Measurements from ENCODE around the gene SEC14L6.
A peak's percentile ranks its signal among the peaks of the same experiment; 100 is the strongest.

SEC14L6 gene

DNA sequence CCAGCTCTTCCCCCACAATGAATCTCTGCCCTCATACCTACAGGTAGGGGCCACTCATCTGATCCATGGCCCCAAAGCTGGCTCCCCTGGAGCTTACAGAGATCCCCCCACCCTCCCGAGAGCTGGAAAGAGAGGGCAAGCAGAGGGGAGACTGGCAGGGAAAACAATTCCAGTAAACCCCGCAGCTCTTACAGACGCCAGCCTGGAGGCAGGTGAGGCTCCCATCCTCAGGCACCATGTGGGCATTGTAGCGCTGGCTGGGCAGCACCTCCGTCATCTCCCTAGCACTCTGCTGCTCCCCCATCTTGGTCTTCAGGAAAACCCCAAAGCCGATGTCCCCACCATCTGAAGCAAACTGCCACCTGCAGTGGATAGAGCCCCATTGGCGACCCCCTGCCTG, 55.2 kb downstream of the SEC14L6 start:
- no peak for DNase-seq

DNA sequence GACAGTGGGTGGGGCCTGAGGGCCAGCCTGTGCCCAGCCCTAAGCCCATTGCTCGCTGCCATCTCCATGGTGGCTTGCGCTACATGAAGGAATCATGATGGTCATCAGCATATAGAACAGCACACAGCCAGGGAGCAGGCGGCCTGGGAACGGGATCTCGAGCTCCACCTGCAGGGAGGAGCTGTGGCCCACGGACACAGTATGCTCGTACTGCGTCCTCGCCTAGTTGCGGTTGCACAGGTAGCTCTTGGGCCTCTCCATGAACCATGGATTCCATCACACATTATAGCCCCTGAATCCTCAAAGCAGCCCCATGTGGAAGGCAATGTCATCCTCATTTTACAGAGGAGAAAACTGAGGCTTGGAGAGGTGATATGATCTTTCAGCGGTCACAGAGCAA, 56.1 kb downstream of the SEC14L6 start:
- DNase-seq: no peak

DNA sequence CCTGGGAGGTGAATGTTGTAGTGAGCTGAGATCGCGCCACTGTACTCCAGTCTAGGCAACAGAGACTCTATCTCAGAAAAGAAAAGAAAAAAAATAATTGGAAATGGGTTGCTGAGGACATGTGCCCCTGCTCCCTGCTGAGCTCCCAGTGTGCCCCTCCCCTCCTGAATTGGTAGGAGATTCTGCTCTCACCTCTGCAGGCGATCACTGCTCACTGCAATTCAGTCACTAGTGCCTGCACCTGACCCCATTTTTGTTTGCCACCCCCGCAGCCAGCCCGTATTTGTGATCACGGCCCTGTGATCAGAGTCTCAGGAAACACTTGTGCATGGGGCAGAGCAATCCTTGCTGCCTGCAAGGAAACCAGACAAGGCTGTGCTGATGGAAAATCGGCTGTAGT, 58.4 kb downstream of the SEC14L6 start:
- DNase-seq: no peak

DNA sequence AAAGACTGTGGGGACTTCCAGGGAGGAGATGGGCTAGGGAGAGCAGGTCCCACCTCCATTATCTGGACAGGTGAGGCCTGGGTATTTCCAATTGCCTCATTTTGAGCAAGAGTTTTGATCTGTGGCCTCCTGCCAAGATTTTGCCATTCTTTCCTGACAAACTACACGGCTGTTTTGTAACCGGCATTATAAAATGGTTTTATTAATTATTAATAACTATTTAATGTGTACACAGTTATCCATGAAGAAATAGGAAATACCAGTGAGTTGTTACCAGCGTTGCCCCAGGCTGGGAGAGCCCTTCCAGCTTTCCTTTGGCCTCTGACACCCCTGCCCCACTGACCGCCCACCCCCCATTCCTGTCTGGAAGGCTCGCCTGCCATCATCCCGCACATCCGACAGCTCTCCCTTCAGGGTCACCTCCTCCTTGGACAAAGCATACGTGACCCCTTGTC, 59.9 kb downstream of the SEC14L6 start:
- DNase-seq: no peak

DNA sequence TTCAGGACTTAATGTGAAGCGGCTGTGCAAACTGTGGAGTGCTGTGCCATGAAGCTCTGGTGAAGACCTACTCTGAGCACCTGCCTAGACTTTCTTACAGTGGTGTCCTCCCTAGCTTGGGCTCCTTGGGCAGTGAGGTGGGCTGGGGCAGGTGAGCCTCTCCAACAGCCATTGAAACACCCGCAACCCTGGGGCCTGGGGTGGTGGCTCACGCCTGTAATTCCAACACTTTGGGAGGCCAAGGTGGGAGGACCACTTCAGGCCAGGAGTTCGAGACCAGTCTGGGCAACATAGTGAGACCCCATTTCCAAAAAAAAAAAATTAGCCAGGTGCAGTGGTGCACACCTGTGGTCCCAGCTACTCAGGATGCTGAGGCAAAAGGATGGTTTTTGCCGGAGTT, 60.4 kb downstream of the SEC14L6 start:
- DNase-seq: no peak

DNA sequence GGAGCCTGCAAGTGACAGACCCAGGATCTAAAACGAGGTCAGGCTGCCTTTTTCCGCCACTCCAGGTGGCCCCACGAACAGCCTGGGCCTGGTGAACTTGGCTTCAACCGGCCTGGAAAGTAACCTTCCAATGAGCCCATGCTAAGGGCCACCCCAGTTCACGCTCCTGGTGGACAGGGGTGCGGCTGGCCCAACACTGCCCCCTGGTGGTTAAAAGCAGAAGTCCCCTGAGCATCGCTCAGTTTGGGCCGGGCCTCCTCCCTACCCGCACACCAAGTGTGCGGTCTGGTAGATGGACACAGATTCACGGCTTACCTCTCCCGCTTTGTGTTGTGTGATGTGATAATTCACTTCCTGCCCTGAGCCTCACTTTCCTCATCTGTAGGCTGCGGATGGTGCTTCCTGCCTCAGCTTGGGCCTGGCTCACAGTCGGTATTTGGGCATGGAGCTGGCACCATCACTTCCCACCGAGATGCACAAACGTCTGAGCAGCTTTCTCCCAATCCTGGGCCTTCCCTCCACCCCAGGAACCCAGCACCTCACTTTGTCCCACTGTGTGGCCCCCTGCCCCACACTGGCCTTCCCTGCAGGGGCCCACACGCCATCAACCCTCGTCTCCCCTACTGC, 61.1 kb downstream of the SEC14L6 start:
- DNase-seq: peak; percentile 71

DNA sequence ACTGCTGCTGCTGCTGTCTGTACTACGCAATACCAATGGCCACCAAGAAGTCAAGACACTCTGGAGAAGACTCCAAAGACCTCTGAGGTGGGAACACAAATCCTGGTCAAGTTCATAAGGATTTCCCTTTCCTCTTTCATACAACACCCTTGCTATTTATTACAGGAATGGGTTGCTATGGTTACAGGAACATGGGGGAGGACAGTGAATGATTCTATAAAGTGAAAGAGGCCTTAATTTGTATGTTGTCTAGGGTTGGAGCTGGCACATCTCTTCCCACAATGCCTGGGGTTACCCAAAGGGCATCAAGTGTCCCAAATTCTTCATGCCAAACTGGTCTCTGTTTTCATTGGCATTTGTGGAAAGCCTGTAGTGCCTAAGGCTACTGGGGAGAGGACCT, 63.4 kb downstream of the SEC14L6 start:
- DNase-seq: no peak

DNA sequence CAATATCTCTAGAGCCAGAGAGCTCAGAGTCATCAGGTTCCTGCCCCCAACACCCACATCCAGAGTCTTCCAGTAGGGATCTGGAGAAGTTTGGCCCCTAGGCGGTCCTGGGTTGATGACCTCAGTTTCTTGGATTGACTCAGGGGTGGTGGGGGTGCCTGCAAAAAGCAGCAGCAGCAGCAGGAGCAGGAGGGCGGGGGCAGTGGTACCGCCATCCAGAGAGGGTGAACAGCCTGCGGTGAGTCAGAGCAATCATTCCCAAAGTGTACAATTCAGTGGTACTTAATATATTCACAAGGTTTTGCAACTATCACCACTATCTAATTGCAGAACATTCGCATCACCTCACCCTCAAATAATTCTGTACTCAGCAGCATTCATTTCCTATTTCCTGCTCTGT, 64.8 kb downstream of the SEC14L6 start:
- DNase-seq: no peak

DNA sequence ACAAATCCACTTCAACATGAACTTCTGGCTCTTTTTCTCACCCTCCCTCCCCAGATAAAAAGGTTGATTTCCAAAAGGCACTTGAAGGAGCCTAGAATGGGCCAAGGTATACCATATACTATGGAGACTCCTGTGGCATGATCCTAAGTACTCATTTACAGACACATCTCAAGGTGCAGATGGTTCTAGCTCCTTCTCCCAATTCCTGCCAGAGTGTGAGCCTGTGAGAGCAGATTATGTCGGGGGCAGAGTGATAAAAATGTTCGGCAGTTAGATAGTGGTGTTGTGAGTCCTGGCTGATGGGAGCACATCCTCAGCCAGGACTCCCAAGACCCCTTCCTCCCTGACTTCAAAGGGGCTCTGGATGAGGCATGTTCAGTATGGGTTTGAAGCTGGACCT, 66.6 kb downstream of the SEC14L6 start:
- no peak for DNase-seq

DNA sequence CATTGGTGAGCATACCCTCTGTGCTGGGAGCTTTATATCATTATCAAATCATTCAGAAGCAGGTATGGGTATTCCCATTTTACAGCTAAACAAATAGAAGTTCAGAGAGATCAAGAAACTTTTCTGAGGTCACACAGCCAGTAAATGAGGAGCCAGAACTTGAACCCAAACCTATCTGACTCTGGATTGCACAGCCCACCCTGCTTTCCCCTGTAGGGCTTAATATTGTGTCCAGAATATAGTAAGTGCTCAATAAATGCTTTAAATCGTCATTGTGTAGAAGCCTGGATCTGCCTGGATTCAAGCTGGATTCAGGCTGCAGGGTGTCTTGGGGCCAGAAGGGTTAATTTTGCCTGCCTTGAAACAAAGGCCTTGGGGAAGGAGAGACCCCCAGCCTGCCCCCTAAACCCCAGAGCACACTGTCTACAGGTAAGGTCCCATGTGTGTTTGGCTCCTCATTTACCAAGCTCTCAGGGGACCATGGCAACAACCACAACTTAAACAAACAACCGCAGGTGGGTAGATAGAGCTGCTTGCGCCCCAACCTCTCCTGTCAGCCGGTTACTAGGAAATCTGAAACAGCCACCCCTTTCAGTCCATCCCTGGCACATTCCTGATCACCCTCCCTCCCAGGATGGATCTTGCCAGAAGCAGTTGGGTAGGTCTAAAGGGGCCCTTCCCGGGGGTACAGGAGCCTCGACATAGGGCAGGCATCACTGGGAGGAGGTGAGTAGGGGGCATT, 71.7 kb downstream of the SEC14L6 start:
- DNase-seq: no peak

DNA sequence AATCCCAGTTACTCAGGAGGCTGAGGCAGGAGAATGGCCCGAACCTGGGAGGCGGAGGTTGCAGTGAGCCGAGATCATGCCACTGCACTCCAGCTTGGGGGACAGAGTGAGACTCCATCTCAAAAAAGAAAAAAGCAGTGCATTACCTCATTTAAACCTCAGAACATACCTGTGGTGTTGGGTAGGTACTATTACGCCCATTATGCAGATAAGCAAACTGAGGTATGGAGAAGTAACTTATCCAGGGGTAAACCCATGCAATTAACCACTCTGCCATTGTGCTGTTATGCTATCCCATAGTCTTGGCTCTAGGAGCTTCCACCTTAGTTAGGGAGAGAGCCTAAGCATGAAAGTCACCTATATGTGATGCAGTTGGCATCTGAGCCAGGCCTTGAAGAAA, 72.4 kb downstream of the SEC14L6 start:
- DNase-seq: no peak

DNA sequence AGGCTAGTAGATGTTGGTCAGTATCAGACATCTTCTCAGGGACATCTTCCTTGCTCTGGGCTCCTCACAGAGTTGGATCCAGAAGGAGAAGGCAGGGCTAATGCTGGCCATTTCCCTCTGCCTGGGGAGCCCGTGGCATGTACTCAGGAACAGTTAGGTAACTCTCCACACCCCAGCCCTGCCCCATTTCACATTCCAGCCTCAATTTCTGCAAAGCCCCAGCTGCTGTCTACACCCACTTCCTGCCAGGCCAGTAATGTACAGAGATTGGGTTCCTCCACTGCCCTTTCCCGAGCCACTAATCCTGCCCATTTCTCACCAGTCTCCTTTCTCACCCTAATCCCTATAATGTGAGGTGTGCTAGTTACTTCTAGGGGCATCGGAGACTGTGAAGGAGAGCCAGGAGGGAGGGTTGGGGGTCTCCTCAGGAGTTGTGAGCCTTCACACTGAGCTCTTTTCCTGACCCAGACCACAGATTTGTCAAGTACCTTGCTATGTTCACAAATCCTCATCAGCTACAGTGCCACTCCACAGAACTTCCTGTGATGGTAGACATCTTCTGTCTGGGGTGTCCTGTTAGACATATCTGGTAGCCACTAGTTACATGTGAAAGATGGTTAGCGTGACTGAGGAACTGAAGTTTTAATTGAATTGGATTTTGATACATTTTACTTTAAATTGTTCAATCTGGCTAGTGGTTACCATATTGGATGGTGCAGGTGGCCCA, 73.4 kb downstream of the SEC14L6 start:
- no peak for DNase-seq

Measured in stimulated activated CD4-positive, alpha-beta T cell treated with anti-CD3 and anti-CD28 coated beads, Interleukin-4, amount 100 ng/mL, for 1 hour (primary cell).